ENCODE measurements around the gene CHST11.

GRCh38 chr12:104707194-104707593 lies 250.4 kb downstream of the CHST11 start:
- TF ChIP-seq YY1 (IDR thresholded peaks at IDR 0.05; ENCODE audit: insufficient read depth, insufficient read length): no peak
- no peak for TF ChIP-seq ZNF274 (IDR thresholded peaks at IDR 0.05; ENCODE audit: low read depth, low read length)

Measured in NT2/D1 (cell line).